HG03354 (cell line): ENCODE measurements around the gene EGF.

Source experiments
- ATAC-seq: cut with Tn5 transposase; IDR thresholded peaks from one replicate; pipeline ENCODE4 v1.9.1; 2021; ENCODE audit warnings: mild to moderate bottlenecking; ENCODE audit not compliant: unreplicated experiment, poor library complexity, severe bottlenecking

The EGF gene

DNA sequence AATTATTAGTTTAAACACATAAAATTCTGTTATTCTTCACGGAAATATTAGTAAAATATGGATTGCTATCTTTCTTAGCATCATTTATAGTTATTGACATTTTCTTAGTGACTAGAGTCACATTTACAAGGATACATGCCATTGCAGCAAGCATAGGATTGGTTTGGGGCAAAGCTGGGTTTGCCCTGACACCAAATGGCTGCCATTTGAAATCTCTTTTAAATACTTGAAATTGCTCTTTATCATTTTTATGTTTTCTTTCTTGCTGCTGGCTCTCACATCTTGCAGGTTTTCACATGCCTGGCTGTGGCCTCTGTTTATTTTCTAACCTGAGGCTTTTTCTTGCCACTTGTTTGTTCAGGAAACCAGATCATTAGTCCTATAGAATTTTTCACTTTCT, 39.9 kb downstream of the EGF start:
- ATAC-seq = no peak

DNA sequence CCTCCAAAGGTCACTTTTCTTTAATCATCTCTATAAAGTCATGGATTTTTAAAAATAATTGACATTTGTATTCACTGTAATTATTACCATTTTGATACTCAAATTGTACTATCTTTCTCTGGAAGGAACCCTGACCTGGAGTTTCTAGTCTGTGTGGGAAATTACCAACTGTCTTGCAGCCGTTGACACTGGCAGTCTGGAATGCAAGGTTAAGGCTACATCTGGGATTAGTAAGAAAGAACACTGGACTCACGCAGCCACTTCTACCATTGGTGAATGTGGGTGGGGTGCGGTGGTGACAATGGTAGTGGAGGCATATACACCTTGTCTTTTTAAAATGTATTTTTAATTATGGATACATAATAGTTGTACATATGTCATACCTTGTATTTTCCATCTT, 40.9 kb downstream of the EGF start:
- ATAC-seq = no peak

DNA sequence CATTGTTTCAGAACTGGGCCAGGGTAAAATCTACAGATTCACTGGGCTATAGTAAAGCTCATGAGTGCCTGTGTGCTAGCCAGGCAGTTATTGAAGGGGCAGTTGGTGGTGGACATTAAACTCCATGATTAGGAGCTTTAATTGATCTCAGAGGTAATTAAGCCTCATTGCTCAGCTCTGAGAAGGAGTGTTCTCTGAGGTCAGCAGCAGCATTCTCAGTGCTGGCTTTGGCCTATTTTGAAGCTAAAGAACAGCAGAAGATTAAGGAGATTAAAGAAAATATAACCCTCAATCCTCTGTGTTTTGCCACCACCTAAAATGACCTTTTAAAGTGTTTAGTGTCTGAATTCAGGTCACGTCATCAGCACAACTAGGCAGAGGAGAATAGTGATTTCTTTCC, 42.5 kb downstream of the EGF start:
- ATAC-seq = no peak

DNA sequence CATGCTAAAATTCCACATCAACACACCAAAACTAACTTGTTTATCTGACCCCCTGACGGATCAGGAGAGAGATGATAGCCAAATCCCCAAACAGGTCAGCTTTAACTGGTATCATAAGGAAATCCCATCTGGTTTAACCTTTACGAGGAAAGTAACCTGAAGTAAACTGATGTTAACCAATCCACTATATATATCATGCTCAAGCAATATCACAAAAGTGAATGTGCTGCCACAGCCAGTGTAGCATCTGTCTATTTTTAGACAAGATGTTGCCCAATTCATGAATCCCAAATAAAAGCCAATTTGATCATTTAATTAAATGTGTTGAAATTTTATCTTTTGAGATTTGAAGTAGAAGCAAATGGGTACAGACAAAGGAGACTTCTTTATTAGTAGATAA, 44.5 kb downstream of the EGF start:
- ATAC-seq = no peak

DNA sequence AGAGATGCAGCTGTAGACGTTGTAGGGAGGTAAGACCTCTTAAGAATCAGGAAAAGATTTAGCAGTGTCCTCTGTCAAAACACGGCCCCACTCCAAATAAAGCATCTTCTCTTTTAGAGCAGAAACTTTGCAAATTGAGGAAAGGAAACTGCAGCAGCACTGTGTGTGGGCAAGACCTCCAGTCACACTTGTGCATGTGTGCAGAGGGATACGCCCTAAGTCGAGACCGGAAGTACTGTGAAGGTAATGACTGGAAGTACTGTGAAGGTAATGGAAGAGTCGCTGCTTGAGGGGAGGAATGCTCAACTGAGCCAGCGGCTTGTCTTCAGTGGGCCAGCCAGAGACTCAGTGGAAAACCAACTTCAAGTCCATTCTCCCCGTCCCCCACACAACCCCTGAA, 46.5 kb downstream of the EGF start:
- ATAC-seq = no peak

DNA sequence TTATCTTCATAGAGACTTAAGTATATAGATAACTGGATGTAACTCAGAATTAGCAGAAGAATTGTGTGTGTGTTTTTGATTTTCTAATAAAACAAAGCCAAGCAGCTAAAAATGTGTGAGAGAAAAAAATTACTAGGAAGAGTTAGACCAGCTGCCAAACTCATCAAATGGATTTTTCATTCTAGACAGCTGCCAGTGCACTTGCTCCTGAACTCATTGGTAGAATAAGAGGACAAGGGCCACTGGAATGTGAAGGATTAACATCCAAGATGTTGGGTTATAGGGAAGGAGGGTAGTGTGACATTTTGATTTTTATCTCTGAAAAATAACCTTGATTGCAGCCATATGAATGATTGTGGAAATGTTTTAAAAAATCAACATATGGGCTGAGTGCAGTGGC, 49.7 kb downstream of the EGF start:
- no peak for ATAC-seq

DNA sequence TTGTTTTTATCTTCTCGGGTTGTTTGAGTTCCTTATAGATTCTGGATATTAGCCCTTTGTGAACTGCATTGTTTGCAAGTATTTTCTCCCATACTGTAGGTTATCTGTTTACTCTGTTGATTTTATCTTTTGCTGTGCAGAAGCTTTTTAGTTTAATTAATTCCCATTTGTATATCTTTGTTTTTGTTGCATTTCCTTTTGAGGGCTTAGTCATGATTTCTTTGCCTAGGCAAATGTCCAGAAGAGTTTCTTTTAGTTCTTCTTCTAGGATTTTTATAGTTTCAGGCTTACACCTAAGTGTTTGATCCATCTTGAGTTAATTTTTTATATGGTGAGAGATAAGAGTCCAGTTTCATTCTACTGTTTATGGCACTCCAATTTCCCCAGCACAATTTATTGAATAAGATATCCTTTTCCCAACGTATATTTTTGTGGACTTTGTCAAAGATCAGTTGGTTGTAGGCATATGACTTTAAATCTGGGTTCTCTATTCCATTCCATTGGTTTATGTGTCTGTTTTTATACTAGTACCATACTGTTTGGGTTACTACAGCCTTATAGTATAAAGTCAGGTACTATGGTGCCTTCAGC, 54.3 kb downstream of the EGF start:
- ATAC-seq = no peak

DNA sequence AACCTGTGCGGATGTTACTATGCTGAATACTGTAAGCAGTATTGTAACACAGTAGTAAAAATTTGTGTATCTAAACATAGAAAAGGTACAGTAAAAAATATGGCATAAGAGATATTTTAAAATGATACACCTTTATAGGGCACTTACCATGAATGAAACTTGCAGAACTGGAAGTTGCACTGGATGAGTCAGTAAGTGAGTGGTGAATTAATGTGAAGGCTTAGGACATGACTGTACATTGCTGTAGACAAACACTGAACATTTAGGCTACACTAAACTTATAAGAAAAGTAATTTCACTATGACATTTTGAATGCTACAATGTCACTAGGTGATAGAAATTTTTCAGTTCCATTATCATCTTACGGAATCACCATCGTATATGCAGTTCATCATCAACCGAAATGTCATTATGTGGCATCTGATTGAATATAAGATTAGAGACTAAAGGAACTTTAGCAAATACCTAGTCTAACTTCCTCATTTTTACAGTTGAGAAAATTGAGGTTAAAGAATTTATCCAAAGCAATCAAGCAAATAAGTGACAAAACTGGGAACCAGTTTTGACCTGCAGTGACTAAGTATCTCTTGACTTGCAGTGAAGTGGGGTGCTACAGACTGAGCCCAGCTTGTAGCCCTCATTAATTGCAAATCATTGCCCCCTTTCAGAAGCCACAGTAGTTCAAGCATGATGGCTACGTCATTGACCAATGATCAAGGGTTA, 55.3 kb downstream of the EGF start:
- ATAC-seq = peak; percentile 74

DNA sequence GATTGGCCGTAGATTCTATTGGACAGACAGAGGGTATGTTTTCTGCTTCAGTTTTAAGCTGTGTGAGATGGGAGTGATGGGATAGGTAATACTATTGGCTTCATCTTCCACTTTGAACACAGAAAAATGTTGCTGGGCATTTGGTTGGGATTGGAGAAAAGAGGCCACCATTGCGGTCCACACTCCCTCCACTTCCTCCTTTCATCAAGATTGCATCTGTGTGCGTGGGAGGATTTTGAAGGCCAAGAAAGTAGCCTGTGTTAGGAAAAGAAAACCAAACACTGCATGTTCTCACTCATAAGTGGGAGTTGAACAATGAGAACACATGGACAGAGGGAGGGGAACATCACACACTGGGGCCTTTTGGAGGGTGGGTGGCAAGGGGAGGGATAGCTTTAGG, 56.4 kb downstream of the EGF start:
- ATAC-seq = no peak

DNA sequence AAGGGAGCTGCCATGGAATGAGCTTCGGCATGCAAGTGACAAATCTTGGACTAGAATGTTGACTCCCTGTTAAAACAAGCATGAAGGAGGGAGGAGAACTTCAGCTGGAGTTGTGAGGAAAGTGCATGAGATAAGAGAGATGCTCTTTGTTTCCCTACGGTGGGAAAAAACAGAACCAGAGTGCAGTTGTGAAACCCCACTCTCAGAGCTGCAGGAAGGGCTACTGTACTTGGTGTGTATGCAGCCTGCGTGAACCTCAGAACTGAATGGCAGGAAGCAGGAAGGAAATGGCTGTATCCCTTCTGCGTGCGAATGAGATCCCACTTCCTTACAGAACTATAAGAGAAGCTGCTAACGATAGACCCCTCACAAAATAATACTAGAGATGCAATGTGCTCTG, 57.2 kb downstream of the EGF start:
- ATAC-seq = no peak

DNA sequence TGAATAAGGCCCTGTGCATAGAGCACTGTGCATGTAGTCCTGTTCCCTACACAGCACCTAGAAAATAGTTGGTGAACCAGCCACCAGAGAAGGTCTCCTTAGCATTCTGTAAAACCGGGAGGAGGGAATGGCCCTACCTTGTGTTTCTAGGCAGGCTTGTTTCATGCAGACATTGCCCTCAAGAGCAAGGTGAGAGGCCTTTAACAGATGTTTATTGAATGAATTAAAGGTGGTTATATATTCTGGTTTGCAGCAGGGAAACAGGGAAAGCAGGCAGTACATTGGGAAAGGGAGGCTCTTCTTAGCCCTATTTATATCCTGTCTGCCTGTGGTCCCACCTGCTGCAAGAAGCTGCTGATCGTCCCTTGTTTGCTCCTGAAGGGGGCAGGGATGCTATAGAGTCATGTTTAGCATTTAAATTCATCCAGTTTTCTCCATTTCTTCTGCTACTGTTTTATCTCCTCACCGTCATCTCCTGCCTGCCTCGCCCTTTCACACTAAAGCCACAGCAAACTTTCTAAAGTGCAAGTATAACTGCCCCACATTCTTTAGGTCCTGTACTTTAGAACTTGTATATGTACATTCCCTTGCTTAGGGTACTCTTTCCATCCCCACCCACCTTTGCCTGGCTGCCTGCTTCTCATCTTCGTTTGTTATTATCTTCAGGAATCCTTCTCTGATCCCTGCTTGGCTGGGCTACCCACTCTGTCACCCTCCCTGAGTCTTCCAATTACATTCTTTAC, 60.3 kb downstream of the EGF start:
- no peak for ATAC-seq

DNA sequence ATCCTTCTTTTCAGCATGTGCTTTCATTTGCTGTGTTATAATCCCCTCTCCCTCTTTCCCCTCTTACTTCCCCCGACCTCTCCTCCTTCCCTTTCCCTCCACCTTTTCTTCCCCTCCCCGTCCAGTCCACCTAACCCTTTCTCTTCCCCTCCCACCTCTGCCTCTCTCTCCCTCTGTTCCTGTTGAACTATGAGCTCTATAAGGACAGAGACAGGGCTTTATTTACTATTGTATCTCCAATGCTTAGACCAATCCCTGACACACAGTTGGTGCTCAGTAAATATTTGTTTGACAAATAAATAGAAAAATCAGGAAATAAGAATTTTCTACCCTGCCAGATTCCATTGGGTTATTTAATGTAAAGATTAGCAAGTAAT, 60.8 kb downstream of the EGF start:
- no peak for ATAC-seq

DNA sequence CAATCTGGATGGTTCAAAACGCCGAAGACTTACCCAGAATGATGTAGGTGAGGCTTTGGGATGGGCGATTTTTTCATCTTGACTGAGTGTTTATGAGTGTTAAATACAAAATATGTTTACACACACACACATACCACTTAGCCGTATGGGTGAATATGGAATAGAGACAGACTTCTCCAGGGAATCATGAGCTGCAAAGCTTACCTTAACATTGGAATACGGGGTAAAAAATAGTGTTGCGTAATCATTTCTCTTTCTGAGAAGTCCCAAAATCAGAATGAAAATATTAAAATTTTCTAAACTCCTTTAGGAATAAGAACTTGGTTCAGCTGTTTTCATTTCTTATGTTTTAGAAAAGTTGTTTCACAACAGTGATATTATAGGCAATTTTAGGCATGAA, 63.5 kb downstream of the EGF start:
- no peak for ATAC-seq

DNA sequence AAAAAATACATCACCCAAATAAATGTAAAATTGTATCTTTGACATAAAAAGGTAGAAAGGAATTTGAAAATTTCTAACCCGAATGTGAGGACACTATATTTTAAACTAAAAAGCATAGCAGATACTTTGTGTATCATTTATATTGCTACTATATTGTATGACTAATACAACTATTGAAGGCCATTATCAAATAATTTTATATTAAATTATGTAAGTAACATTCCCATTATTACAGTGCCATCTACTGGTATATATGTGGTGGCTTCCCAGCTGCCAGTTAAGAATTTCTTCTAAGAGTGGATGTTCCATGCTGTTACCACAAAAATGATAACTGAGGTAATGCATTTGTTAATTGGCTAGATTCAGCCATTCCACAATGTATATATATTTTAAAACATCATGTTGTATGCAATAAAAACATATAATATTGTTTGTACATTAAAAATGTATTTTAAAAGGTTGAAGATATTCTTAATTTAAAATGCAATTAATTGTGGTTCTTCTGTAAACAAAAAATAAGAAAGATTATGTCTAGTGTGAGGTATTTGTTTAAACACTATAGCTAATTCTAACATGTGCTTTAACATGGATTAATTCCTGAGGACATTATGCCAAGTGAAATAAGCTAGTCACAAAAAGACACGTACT, 65.3 kb downstream of the EGF start:
- ATAC-seq = no peak

DNA sequence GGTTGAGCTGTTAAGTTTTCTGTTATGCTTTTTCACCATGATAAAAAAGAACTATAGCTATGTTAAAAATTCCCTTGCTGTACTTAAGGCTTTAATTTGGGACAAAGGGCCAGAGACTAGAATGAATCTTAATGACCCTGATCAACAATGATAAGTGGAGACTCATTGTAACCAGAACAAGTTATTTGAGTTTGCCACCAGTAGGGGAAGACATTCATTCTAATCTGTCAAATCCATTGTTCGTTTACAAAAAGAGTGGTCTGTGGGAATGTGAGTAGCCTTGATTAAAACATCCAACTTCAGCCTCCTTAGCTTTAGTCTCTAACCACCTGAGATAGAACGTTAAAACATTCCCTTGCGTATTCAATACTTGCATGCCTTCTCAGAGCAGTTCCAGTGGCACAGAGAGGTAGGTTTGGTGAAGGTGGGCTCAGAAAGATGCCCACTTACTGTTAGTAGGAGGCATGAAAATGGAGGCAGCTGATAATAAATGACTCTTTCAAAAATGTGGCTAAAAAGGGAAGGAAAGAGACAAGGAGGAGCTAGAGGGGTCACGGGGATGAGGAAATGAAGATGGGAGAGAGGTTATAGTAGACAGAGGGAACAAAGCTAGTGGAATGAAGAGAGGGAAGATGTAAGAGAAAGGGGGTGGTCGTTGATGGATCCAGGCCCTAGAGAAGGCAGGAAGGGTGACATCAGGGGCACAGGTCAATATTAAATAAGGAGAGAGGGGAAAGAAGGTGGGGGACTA, 66.2 kb downstream of the EGF start:
- ATAC-seq = no peak

DNA sequence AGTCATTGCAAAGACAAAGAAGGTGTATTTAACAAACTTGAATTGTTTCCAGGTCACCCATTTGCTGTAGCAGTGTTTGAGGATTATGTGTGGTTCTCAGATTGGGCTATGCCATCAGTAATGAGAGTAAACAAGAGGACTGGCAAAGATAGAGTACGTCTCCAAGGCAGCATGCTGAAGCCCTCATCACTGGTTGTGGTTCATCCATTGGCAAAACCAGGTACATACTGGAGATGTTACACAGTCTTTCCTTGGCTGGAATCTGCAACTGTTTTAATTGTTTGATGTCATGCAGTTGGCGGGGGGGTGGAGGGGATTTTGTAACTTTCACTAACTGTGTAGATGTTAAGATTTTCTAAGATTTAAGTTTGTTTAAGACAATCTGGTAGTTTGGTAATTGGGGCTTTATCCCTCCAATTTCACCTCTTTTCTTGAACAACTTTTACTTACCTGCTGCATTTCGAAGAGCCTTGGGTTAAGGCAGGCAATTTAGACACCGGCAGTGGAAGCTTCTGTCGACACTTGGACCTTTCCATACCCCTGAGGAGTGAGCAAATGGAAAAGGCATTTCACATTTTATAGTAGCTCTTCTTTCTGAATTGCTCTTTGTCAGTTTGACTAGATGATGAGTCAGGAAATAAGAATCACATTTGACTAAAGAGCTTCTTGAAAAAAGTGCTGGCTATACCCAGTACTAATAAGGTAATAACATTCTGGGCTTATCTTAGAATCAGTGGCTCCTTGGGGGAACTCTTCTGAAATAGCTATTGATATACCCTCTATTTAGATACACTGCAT, 67.4 kb downstream of the EGF start:
- ATAC-seq = no peak

DNA sequence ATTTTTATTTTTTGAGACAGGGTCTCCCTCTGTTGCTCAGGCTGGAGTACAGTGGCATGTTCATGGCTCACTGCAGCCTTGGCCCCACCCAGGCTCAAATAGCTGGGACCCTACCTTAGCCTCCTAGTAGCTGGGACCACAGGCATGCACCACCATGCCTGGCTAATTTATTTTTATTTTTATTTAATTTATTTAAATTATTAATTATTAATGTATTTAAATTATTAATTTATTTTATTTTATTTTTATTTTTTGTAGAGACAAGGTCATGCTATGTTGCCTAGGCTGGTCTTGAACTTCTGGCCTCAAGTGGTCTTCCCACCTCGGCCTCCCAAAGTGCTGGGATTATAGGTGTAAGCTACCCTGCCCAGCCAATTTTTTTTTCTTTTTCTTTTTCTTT, 69.3 kb downstream of the EGF start:
- no peak for ATAC-seq

DNA sequence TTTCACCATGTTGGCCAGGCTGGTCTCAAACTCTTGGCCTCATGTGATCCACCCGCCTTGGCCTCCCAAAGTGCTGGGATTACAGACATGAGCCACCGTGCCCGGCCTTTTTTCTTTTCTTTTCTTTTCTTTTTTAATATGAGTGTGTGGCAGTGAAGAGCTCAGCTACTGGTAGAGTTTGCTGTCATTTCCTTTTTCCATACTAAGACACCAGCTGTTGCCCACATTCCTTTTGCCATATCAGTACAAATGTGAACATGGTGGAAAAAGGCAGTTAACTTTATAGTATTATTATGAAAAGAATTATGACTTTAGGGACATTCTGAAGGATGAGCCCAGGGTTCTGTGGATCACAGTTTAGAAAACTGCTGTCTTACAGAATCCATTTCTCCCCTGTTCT, 69.8 kb downstream of the EGF start:
- ATAC-seq = no peak
